Stimulated activated CD8-positive, alpha-beta memory T cell treated with anti-CD3 and anti-CD28 coated beads, Interleukin-15, amount 100 ng/mL, for 48 hours (primary cell): ENCODE results near the gene ABHD10.

ENCODE experiments used
- DNase-seq, 2 donors: peaks; one replicate each; pipeline ENCODE4 v3.0.0-alpha.2; 2020; ENCODE audit warnings: low read depth in 2 of 2

The ABHD10 gene

DNA sequence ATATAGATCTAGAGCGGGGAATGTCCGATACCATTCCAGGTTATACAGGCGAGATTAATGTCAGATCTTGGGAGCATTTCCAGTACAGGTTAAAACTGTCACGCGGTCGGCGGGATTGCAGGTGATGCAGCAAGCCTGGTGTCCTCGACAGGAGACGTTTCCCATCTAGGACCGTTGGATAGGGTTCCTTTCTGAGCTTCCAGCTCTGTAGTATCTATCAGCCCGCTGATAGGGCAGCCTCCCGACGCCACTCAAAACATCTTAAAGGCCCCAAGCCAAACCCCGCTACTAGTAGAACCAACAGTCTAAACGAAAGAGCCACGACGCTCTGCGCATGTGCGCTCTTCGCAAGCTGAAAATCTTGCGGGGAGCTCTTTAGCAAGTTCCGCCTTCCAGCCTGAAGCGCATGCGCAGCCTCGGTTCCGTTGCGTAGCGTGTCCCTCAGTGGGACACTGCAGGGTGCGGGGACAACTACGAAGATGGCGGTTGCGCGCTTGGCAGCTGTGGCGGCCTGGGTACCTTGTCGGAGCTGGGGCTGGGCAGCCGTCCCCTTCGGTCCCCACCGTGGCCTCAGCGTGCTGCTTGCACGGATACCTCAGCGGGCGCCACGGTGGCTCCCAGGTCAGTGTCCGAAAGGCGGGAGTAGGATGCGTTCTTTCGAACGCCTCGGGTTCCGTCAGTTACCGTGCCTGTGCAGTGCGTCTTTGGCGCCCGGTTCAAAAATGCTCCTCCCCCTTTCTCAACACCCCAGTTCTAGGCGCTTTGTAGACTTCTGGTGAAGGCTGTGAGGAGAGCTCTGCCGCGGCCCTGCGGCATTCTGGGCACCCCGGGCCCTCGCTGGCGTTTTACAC, at the start of gene ABHD10:
Gene ABHD10, plus strand, starts transcription at position 444 of the 851 bp plus-strand sequence. Its CDS starts 36 bp downstream, at position 480.
- DNase-seq = peak; percentile 94 to 95

DNA sequence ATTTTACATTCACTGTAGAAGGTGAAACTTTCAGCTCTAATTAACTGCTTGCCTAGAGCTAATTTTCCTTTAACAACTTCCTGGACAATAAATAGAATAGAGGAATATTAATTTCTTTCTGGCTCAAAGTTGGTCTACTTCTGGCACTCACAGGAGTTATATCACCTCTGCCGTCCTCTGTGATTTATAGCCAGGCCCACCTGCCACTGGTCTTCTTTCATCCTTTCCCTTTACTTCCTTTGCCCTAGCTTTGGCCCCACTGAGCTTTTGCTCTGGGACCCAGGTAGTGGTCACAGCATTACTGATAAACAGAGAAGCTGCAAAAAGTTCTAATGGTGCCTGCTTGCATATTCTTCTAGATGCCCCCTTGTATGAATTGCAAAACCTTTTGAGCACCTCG, 49.3 kb upstream of the ABHD10 start:
- DNase-seq = no peak

DNA sequence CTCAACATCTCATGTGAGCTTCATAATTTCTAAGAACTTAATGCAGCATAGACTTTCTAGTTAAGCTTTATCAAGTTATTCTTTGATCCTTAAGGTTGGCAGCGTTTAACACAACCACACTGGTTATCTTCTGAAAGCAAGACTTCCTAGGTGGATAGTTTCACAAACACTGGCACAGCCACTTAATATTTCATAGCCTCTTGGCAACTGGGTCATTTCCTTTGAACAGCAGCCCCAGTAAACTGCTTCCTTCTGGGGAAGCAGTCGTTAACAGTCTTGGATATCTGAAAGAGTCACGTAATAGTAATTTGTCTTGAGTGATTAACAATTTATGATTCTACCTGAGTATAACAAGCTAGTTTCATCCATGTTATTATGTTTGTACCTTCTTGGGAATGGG, 45.9 kb upstream of the ABHD10 start:
- DNase-seq = no peak

DNA sequence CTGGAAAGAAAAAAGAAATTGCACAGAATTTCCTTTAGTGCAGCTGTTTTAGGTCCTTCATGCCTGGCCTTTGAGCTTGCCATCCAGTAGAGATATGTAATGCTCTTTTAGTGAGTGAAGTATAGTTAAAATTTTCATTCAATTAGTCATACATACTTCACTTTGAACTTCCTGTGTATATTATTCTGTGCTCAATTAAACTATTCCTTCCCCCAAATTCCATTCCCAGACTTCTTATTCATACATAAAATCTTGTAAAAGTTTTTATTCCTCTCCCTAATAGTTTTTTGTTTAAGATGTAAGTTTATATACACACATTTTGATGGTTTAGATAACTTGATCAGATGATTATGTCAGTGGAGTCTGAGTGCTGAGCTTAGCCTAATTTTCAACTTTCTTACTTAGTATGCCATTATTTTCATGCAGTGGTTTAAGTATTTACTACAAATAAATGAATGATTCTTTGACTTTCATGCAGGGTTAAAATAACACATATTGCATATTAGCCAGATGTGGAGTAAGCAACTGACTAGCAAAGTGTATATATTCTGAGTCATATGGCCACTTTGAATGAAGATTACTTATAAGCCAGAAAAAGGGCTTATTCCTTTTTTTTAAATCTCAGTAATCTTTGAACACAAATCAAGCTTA, 42.5 kb upstream of the ABHD10 start:
- no peak for DNase-seq

DNA sequence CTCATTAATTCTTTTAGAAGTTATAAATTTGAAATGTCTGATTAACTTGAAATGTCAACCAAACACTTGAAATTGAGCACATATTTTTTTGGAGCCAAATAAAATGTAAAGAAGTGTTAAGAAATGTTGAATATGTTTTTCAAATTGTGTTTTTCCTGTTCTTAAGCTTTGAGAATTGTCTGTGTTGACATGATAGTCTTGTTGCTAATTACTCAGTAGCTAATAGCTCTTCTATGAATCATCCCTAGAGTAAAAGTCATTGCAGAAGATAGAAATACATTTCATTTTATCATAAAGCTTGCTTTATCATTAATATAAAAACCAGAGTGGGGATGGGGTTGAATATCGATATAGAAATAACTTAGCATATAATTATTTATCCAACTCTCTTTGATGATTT, 41.9 kb upstream of the ABHD10 start:
- no peak for DNase-seq

DNA sequence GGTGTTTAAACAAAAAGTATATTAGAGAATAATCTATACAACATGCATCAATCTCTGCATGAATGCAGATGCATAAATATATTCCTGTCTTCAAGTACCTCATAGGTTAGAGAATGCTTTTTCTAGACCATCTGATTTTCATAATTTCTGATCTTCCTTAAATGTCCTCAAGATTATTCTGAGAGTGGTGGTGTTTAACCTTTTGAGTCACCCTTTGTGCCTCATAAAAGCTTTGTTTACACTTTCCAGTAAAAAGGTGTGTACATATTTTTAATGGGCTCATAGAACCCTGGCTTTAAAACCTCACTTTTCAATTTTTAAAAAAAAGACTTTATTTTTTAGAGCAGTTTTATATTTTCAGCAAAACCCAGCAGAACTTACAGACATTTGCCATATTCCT, 41.0 kb upstream of the ABHD10 start:
- DNase-seq = no peak

DNA sequence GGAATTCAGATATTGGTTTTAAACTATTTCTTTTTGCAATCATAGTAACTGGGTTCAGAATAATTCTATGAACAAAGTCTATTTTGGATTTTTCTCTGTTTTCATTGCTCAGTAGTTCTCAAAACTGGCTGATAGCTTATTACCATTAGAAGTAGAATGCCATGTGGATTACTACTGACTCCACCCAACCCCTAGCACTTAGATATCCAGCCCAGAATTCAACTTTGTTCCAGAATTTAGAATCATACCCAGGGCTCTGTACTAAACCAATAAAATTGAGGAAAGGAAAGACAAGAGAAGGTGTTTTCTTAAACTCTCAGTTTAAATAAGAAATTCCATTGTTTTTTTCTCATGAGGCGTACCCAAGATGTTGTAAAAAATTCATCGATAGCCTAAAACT, 39.0 kb upstream of the ABHD10 start:
- DNase-seq = no peak

DNA sequence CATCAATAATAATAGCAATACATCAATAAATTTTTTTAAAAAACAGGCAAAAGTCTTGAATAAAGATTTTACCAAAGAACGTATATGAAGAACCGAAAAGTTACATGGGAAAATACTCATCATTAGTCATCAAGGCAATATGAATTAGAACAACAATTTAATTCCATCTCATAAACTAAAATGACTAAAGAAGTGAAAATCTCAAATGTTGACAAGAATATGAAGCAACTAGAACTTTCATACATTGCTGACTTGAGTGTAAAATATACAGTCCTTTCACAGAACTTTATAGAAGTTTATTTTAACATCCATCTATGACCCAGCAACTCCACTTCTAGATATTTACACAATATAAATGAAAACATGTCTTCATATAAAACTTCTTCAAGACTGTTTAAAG, 35.3 kb upstream of the ABHD10 start:
- no peak for DNase-seq

DNA sequence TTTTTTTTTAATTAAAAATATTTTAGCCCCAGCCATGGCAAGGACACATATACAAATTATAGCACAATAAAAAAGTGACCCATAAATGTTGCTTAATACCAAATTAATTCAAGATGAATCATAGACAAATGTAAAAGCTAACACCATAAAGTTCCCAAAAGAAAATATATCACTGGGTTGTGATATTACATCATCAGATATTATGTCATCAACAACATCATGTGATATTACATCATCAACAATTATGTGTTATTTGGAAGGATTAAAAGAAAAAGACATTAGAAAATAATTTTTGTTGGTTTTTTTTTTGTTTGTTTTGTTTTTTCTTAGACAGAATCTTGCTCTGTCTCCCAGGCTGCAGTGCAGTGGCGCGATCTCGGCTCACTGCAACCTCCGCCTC, 34.5 kb upstream of the ABHD10 start:
- no peak for DNase-seq

DNA sequence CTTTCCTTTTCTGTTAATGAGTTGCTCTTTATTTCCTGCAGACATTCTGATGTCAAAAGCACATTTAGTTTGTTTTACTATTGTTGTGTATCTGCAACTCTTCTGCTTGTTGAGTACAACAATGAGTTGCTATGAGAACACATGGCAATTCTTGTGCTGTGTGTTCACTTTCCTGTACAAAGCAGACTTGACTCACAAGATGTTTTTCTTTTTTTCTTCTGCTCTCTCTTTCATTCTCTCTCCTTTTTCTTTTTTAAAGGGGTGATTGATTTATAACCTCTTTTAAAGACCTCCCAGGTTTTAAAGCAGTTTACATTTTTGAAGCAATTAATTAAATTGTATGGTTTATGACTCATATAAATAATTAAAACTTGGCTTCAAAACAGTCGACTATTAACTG, 31.6 kb upstream of the ABHD10 start:
- no peak for DNase-seq

DNA sequence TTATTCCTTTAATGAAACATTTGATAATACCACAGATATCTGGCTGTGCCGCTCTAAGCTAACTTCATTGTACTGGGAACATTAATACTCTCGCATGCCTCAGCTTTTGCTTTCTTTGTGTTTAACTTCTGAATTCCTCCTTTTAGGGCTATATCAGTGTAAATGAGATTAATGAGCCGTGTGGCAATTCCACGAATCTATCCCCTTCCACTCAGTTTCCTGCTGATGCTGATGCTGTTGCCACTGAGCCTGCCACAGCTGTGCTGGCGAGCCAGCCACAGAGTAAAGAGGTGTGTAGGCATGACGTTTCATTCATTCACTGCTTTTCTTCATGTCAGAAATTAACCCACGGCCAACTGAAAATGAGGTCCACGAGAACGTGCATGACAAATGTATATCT, 30.0 kb upstream of the ABHD10 start:
- no peak for DNase-seq

DNA sequence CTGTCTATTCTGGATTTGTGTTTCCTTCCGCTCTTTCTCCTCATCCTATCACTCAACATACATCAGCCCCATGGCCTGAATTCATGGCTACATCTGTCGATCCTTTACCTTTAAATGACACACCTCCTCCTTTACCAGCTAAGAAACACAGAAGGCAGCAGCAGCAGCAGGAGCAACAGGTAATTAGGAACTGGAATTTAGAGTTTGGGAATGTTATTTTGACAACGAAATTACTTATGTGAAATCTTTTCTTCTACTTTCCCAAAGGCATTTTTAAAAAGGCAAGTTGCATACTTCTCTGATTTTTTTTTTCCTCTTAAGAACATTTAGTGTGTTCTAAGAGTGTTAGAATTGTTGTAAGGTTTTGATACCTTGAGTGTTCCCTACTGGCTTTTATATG, 29.1 kb upstream of the ABHD10 start:
- DNase-seq = no peak

DNA sequence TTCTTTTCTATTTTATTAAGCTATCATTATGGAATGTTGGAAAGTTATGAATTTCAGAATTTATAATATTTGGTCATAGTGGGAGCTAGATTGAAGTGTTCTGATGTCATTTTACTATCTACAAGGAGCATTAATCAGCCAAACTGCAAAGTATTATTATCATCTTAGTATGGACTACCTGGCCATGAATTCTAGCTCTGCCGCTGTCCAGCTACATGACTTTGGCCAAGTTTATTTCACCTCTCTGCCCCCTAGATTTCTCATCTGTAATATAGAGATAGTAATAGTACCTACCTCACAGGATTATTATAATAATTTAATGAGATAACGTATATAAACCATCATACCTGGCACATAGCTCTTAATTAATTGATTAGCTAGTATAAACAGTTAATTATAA, 27.8 kb upstream of the ABHD10 start:
- no peak for DNase-seq

DNA sequence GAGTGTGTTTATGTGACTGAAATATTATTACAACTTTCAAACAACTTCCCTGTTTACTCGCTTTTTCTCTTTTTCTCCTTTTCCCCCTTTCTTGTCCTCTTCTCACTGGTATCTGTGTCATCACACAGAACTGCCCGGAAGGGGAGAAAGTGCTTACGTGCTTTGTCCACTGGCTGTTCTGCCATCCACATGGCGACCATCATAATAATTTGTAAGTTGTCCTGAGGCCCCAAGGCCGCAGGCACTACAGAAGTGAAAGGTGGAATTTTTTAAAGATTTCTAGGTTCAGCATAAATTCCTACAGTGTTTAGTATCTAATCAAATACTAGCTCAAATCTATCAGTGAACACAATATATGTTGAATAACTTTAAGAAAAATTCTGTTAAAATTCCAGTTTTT, 26.7 kb upstream of the ABHD10 start:
- no peak for DNase-seq

DNA sequence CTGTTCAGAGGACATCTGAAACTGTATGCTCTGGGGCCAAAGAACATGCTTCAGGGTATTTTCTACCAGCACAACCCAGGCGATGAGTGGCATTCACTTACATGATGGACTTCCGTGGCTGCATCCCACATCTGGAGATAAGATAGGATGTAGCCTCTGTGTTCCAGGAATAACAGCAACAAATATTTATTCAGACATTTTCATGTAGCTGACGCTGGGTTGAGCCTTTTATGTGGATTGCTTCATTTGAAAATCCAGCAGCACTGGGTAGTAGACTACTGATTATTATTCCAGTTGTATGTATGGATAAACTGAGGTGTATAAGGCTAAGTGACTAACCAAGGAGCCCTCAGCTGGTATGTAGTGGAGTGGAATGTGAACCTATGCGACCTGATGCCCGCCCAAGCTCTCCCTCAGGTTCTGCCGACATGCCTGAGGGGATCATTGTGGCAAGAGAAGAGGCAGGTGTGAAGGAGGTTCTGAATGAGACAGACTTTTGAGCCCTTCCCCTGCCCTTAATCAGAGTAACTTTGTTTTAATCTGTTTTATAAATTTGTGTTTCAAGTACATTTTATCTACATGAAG, 25.9 kb upstream of the ABHD10 start:
- DNase-seq = no peak

DNA sequence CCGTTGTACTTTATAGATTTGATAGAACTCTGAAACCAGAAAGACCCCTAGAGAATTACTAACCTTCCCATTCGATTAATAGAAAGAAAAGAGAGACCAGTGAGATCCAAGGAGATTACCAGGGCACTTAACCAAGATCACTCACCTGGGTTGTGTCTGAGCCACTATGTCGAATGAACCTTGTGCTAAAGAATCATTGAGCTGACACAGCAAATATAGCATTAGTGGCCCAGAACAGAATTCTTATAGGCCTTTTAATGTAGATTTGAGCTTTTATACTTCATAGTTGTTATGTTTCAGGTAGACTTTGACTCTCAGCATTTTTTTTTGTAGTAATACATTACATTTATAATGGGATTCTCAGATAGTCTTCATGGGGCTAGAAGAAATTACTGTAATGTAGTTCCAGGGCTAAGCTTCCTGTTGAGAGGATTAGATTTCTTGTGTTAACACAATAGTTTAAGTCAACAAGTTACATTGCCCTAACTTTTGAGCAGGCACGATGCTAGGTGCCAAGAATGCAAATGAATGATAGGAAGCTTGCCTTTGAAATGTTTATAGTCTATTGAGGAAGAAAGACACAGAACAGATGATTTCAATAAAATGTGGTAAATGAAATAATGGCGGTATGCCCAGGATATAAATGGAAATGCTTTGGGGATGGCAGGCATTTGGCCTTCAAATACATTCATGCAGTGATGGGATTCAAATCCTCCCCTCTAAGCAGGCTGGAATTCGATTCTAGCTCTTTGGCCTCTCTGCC, 24.4 kb upstream of the ABHD10 start:
- DNase-seq = no peak

DNA sequence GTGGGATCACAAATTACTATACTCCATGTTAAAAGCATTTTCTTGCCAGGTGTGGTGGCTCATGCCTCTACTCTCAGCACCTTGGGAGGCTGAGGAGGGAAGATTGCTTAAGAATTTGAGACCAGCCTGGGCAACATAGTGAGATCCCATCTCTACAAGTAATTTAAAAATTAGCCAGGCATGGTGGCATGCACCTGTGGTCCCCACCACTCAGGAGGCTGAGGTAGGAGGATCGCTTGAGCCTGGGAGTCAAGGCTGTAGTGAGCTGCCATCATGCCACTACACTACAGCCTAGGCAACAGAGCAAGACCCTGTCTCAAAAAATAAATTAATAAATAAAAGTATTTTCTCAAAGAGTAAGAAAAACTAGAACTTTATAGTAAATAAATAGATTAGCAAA, 22.9 kb upstream of the ABHD10 start:
- DNase-seq = no peak

DNA sequence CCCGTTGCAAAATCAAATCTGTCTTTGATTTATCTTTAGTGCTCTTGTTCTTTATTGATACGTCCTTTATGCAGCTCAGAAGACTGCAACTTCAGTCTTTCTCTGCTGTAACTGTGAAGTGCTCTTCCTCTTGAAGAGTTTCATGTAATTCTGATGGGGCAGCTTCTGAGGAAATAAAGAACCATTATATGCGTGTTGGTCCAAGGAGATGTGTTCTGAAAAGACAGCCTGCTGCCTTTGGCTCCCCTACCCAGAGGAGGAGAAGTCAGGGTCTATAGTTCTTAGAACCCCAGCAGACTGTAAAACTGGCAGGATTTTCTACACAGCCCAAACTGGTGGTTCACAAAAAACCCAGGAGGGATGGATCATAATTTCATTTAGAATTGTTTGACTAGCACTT, 22.4 kb upstream of the ABHD10 start:
- no peak for DNase-seq

DNA sequence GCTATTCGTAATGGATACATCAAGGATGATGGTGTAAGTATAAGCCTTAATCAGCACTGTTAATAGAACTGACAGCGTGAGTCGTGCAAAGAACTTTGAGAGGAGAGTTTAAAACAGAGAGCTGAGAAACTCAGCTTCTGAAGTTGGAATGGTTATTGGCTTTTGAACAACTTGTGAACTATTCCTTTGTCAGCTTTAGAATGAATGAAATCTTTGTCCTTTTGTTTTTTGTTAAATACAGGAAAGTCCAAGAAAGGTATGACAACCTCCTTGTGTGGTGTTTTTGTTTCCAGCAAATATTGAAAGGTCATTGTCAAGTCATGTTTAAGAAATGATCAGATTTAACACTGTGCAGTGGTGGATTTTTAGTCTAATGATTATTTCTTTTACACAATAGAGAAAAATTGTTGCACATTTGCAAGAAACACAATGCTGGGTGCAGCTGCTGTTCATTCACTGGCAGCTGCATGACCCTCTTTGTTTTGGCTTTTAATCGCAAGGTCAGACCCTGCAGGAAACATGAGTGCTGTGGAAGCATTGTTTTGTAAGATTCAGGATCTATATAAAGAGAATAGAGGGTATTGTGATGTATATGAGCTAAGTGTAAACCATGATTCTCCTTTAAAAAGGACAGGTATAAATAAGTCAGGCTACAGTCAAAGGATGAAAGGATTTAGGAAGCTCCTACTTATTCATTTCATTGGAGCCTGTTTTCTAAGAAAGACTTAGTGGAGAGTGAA, 21.7 kb upstream of the ABHD10 start:
- DNase-seq = no peak

DNA sequence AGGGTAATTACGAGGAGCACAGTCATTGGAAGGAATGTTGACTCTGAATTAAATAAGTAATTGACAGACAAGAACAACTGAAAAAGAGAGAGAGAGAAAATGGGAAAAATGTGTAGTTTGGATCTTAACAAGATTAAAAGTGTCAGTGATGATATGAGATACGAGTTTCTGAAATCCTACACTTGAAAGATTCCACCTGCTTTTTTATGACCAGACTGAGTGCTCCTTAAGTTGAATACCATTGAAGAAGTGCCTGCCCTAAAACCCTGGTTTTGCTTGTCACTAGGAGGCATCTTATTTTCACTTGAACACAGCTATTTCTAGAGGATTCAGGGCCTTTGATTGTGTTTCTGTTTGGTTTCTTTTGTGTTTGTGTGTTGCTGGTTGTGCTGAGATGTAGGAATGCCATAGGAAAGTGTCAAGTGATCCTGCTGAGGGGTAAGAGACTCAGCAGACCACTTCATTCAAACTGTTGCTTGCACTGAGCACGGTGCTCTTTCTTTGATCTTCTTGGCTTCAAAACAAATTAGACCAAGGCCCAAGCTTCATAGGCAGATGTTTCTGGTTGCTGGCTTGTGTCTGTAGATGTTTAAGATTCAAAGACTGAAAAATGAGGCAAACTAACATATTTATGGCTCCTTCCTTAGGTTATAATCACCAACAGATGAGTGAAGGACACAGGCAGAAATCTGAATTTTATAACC, 17.2 kb upstream of the ABHD10 start:
- no peak for DNase-seq

DNA sequence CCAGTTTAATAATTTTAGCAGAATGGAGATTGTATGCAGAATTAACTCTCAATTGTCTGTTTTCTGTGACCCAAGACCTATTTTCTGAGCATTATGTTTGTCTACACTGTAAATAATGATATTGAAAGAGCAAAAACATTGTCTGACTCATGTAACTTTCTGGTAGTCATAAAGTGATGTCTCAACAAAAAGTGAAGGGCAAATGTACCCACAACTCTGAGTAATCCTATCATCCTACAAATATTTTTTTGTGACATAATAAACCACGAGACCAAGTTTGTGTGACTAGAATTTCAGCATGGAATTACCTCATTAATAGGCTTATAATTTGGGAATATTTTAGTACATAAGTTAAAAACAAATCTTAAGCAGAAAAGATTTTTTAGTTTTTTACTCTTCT, 15.4 kb upstream of the ABHD10 start:
- DNase-seq = no peak
